HK-2 (cell line): ENCODE data around the gene YARS1.

Source experiments
- DNase-seq: peaks from one replicate; pipeline ENCODE4 v3.0.0-alpha.2; 2018; ENCODE audit not compliant: unreplicated experiment

The YARS1 gene

GRCh38 chr1:32744071-32744425 is 73.1 kb downstream of the YARS1 start:
- no peak for DNase-seq

GRCh38 chr1:32743380-32744070 is 73.6 kb downstream of the YARS1 start:
- DNase-seq, result no peak

GRCh38 chr1:32742956-32743355 is 74.2 kb downstream of the YARS1 start:
- DNase-seq, result no peak

- DNase-seq, result peak; percentile 52
Observed at GRCh38 chr1:32742199-32742947, 74.8 kb downstream of the YARS1 start.

- DNase-seq, result no peak
Observed at GRCh38 chr1:32741413-32742198, 75.6 kb downstream of the YARS1 start.

GRCh38 chr1:32741059-32741412 is 76.1 kb downstream of the YARS1 start:
- DNase-seq, result no peak

- no peak for DNase-seq
Observed at GRCh38 chr1:32736812-32737791, 80.1 kb downstream of the YARS1 start.

- DNase-seq, result no peak
Observed at GRCh38 chr1:32733582-32734321, 83.4 kb downstream of the YARS1 start.

GRCh38 chr1:32729254-32730046 is 87.7 kb downstream of the YARS1 start:
- DNase-seq, result no peak

- DNase-seq, result no peak
Observed at GRCh38 chr1:32728413-32729077, 88.6 kb downstream of the YARS1 start.

- DNase-seq, result no peak
Observed at GRCh38 chr1:32727876-32728275, 89.3 kb downstream of the YARS1 start.

- no peak for DNase-seq
Observed at GRCh38 chr1:32725615-32725982, 91.6 kb downstream of the YARS1 start.
